Astrocyte (in vitro differentiated cells and primary cell): ENCODE results near the gene RNF214.

Experiments used
- CTCF ChIP-seq: IDR thresholded peaks from 2 replicates; pipeline ENCODE4 v1.5.1; 2011; ENCODE audit warnings: low read depth, mild to moderate bottlenecking, inconsistent platforms, low read length, moderate library complexity; ENCODE audit not compliant: insufficient read depth
- EZH2 ChIP-seq: IDR thresholded peaks from 2 replicates; pipeline ENCODE4 v1.6.1; 2012; ENCODE audit warnings: mild to moderate bottlenecking, low read length, inconsistent platforms; ENCODE audit not compliant: insufficient read depth

- TF ChIP-seq CTCF (no peak), EZH2 (no peak)
Measured at GRCh38 chr11:117230999-117231841, 1.3 kb upstream of the RNF214 start.
